Measurements from ENCODE around the gene FSTL4.

Gene FSTL4

DNA sequence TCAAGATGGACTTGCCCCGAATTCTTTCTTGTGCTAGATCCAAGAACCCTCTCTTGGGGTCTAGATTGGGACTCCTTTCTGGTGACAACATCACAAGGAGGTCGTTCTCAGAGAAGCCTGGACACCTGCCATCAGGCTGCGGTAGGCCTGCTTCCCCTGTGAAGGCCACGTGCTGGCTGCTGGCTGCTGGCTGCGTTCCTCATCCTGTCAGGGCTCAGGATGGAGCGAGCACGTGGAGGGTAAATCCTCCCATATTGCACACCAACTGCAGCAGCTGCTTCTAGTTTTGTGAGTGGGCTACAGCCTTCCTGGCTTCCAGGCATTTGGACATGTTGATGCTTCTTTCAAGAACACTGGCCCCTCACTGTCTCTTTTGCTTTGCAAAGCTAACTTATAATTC lies 464.9 kb downstream of the FSTL4 start:
- Mint-ChIP-seq H3K27ac (no peak overlapping the region), H3K4me3 (no peak overlapping the region), H3K4me1 (no peaks in the 10 kb centered on the region), H3K36me3 (no peaks in the 10 kb centered on the region), H3K9me3 (no peaks in the 10 kb centered on the region)
- DNase-seq (ENCODE audit: low spot score in 2 of 2) = no peak
- no peak for ATAC-seq

Data from stimulated activated effector memory CD8-positive, alpha-beta T cell treated with anti-CD3 and anti-CD28 coated beads, Interleukin-12 subunit alpha, Interleukin-12 subunit beta, amount 100 ng/mL, for 72 hours (primary cell).